Measurements from ENCODE around the gene CLEC4G. TPM values are rescaled to one million over a fixed set of nuclear protein-coding genes. Genes with fewer than 3 reads are reported as not detected.
A peak's percentile ranks its signal among the peaks of the same experiment; 100 is the strongest.

CLEC4G gene
- total and polyA plus RNA-seq, 2 of the 13 experiments (the other 11 are each of a cell fraction or from before 2014, with no cell fraction given) = not detected

GRCh38 chr19:7680606-7681339, 51.1 kb downstream of the CLEC4G start, which contains the start of gene TRAPPC5 (continued):
- TF ChIP-seq RBFOX2 (IDR thresholded peaks at IDR 0.05; ENCODE audit: low read depth, low read length) (peak; percentile 80), SP5 (CRISPR knock-in tag; IDR thresholded peaks at IDR 0.05; ENCODE audit: borderline replicate concordance, low read depth) (peak; percentile 64), IRF2 (CRISPR knock-in tag; IDR thresholded peaks at IDR 0.05) (no peak), ZMYM2 (CRISPR knock-in tag; IDR thresholded peaks at IDR 0.05) (no peak), NONO (IDR thresholded peaks at IDR 0.05) (no peak), NONO (CRISPR knock-in tag; conservative IDR thresholded peaks at IDR 0.05) (no peak; the same call in 1 of the 2 replicates), MAX (IDR thresholded peaks at IDR 0.05) (peak; percentile 58), JDP2 (CRISPR knock-in tag; IDR thresholded peaks at IDR 0.05; ENCODE audit: borderline replicate concordance) (no peak), FOXA1 (IDR thresholded peaks at IDR 0.05) (no peak), FOXA1 (CRISPR knock-in tag; IDR thresholded peaks at IDR 0.05) (no peak), GLMP (CRISPR knock-in tag; IDR thresholded peaks at IDR 0.05; ENCODE audit: borderline replicate concordance) (no peak), SATB2 (CRISPR knock-in tag; IDR thresholded peaks at IDR 0.05) (no peak), CCDC6 (CRISPR knock-in tag; IDR thresholded peaks at IDR 0.05) (no peak), ZSCAN21 (CRISPR knock-in tag; IDR thresholded peaks at IDR 0.05; ENCODE audit: borderline replicate concordance) (peak; percentile 29; the same call in 1 of the 2 replicates), ZNF773 (CRISPR knock-in tag; IDR thresholded peaks at IDR 0.05; ENCODE audit: borderline replicate concordance) (peak; percentile 77; the same call in 1 of the 2 replicates), MYPOP (CRISPR knock-in tag; IDR thresholded peaks at IDR 0.05) (0 out of 2 replicates have a peak, but pooled peaks have one; percentile 12), MXD1 (CRISPR knock-in tag; IDR thresholded peaks at IDR 0.05) (peak; percentile 80), YY1 (IDR thresholded peaks at IDR 0.05; ENCODE audit: insufficient read depth, insufficient replicate concordance, low read depth, low read length) (peak; percentile 76), ZNF121 (CRISPR knock-in tag; IDR thresholded peaks at IDR 0.05) (peak; percentile 78; the same call in 1 of the 2 replicates), ZNF224 (CRISPR knock-in tag; IDR thresholded peaks at IDR 0.05) (no peak), ZNF431 (CRISPR knock-in tag; IDR thresholded peaks at IDR 0.05; ENCODE audit: borderline replicate concordance, low read depth) (0 out of 2 replicates have a peak, but pooled peaks have one; percentile 68), RXRA (CRISPR knock-in tag; IDR thresholded peaks at IDR 0.05) (peak; percentile 2; the same call in 1 of the 2 replicates), ZNF607 (CRISPR knock-in tag; IDR thresholded peaks at IDR 0.05; ENCODE audit: borderline replicate concordance) (peak; percentile 69; the same call in 1 of the 2 replicates), ZSCAN20 (CRISPR knock-in tag; IDR thresholded peaks at IDR 0.05; ENCODE audit: borderline replicate concordance) (0 out of 2 replicates have a peak, but pooled peaks have one; percentile 37), ZFP1 (CRISPR knock-in tag; IDR thresholded peaks at IDR 0.05) (no peak), ZBTB7B (CRISPR knock-in tag; IDR thresholded peaks at IDR 0.05) (peak; percentile 60; the same call in 1 of the 2 replicates), CREB3 (CRISPR knock-in tag; IDR thresholded peaks at IDR 0.05) (0 out of 2 replicates have a peak, but pooled peaks have one; percentile 30), ZSCAN31 (CRISPR knock-in tag; IDR thresholded peaks at IDR 0.05; ENCODE audit: low read depth) (peak; percentile 76)
